Cardiac septum (tissue), 1 donor: Measurements from ENCODE around the gene LMOD3. TPM values are rescaled to one million over a fixed set of nuclear protein-coding genes. Genes with fewer than 3 reads are reported as not detected.

Experiments used
- DNase-seq: peaks from one replicate; pipeline ENCODE4 v3.0.0-alpha.2; 2020; ENCODE audit warnings: low spot score
- intact Hi-C: fragments of 100-400 bp; cut with DNase I; formaldehyde crosslinking; loops from one replicate; pipeline ENCODE4 v1.14.0; 2022
- total RNA-seq: library from RNA; stranded (reverse); fragmentation: NEBNext Ultra II Directional; extraction: Animal tissue kit (Norgen Biotek cat#: 25700); gene quantifications from one replicate; pipeline ENCODE4 v1.2.1, GENCODE V29; 2021
- donor health status: DM: no; HTN: no; CAD: no.

Gene LMOD3
- total RNA-seq, 1 donor from 2014 or later = 117 TPM

DNA sequence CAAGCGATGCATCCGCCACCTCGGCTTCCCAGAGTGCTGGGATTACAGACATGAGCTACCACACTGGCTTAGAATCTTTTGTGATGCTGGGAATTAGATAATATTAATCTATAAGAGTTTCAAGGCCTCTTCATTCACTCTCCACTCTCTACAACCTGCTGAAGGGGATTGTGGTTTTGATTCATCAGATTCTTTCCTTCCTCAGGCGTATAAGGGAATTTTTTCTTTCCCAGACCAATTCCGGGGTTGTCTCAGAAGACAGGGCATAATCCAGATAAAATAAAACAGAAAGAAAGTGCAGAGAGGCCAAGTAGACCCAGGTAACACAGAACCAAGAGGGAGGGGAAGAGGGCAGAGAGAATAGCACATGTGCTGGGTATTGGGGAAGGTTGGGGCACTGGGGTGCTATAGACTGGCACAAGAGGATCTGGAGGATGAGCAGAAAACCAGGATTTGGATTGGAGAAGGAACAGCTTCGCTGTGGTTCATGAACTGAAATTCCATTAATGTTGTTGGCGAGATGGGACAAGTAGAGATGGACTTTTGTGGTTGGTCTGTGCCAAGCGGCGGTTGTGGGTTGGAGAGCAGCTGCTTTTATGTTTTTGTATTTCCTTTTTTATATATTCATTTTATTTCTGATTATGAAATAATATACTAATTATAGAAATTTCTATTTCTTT, 24.8 kb downstream of the LMOD3 start:
- DNase-seq = no peak
- intact Hi-C loops = no loop called here

DNA sequence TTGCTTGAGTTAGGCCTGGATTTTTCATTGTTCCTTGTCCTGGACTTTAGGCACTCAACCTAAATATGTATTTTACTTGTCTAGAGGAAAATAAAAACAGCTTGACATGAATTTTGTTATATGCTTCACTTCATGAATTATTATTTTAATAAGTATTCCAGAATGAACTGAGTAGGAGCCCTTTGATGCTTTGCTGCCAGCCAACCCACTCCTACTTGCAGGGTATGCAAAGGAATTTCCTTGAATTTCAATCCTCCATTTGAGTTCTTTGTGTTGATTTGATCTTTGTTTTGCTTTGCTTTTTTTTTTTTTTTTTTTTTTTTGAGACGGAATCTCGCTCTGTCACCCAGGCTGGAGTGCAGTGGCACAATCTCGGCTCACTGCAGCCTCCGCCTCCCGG, 26.1 kb downstream of the LMOD3 start:
- DNase-seq = no peak
- intact Hi-C loops = no loop called here

DNA sequence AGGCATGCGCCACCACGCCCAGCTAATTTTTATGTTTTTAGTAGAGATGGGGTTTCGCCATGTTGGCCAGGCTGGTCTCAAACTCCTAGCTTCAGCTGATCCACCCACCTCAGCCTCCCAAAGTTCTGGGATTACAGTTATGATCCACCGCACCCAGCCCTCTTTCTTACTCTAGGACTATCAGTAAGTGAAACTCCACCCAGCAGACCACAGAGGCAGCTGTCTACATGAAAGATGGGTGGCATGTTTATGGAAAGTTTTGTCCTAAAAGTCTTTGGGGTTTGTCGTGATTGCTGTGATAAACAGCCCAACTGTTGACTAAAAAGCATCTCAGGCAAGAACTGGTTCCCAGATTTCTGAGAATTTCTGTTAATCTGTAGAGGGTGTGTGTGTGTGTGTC, 26.8 kb downstream of the LMOD3 start:
- no peak for DNase-seq
- intact Hi-C loops = no loop called here

- no peak for DNase-seq
- intact Hi-C loops = no loop called here
Observed at GRCh38 chr3:69094467-69095205, 27.8 kb downstream of the LMOD3 start.

DNA sequence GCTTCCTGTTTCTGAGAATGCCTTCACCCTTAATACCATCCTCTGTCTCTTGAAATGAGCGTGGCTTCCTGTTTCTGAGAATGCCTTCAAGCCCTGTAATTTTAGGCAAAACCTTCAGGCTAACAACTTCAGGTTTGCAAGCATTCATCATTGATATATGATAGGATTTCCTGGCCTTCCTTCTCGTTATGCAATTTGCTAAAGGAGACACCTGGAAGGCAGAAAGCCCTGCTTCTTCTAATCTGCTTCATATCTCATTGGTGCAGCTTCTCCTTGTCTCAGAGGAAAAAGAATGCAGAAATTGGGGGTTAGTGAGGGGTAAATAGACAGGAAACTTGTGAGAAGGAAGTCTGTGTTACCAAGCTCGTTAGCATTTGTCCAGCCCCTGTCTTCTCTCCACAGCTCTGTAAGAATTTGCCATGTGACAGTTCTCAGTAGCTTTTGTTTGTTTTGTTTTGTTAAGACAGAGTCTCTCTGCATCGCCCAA, 30.3 kb downstream of the LMOD3 start:
- intact Hi-C loops = no loop called here

DNA sequence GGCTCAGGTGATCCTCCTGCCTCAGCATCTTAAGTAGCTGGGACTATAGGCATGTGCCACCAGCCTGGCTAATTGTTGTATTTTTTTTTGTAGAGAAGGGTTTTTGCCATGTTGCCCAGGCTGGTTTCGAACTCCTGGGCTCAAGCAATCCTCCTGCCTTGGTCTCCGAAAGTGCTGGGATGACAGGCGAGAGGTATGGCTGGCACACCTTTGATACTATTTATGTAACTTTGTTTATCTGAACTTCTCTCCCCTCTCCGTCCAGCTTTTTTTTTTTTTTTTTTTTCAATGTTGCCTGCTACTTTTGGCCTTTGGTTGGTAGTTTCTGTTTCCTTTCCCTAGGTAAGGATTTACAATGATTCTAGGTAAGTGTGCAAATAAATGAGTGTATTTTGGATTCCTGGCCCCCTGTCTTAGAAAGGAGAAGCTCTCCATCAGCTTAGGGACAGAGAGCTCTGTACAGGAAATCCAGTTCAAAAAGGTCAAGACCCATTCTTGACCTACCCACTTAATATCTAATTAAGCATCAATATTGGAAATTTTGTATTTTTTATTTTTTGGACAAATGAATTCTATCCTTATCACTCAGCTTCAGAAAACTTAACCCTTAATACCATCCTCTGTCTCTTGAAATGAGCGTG, 30.9 kb downstream of the LMOD3 start:
- intact Hi-C loops = no loop called here
- DNase-seq = no peak

More for the DNA sequence above, 30.3 kb downstream of the LMOD3 start:
- DNase-seq = no peak

- intact Hi-C loops = no loop called here
Observed at GRCh38 chr3:69090021-69090420, 32.4 kb downstream of the LMOD3 start.

GRCh38 chr3:69088063-69088462, 34.3 kb downstream of the LMOD3 start:
- DNase-seq = no peak
- intact Hi-C loops = no loop called here

More at GRCh38 chr3:69090021-69090420, 32.4 kb downstream of the LMOD3 start:
- no peak for DNase-seq

DNA sequence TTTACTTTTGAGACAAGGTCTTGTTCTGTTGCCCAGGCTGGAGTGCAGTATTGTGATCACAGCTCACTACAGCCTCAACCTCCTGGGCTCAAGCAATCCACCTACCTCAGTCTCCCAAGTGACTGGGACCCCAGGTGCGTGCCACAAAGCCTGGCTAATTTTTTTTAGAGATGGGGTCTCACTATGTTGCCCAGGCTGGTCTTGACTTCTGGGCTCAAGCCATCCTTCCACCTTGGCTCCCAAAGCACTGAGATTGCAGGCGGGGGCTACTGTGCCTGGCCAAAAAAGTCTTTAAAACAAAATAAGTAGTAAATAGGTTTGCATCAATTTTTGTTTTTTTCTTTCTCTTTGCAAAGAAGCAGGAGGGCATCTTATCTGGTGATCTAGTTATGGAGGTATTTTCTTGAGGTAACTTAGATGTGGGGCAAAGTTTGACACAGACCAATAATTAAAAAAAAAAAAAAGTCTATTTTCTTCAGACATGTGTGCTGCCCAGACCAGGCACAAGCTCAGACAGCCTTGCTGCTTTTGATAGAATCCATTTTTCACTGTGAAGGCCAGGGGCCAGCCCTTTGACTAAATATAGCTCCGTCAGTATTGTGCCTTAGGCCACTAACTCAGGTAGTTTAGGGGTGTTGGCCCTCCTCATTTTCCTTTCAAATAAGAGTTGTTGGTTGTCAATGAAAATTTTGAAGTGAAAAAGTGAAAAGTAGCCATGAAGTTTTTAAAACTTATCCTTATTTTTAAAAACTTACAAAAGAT, 35.2 kb downstream of the LMOD3 start:
- no peak for DNase-seq
- intact Hi-C loops = no loop called here

GRCh38 chr3:69085833-69086722, 36.3 kb downstream of the LMOD3 start:
- intact Hi-C loops = loop anchor here (1.0 kb wide), 1 partner anchor 30 kb away; no protein-coding TSS in a partner anchor
- DNase-seq = peak; percentile 92

- intact Hi-C loops = no loop called here
- no peak for DNase-seq
Observed at GRCh38 chr3:69085168-69085832, 37.1 kb downstream of the LMOD3 start.

- intact Hi-C loops = loop anchor here (5.0 kb wide), 1 partner anchor 72 kb away; the partner anchor contains the start of gene EOGT
- DNase-seq = peak; percentile 98
Observed at GRCh38 chr3:69084326-69085167, 37.8 kb downstream of the LMOD3 start, which contains the start of gene ARL6IP5. Gene ARL6IP5 (plus strand): TSS chr3:69084937. CDS start chr3:69085048, 111 bp downstream.

- intact Hi-C loops = loop anchor here (5.0 kb wide), 1 partner anchor 71 kb away; the partner anchor contains the start of gene EOGT
Observed at GRCh38 chr3:69082805-69083204, 39.6 kb downstream of the LMOD3 start.

GRCh38 chr3:69082361-69082760, 40.0 kb downstream of the LMOD3 start:
- no peak for DNase-seq
- intact Hi-C loops = loop anchor here (5.0 kb wide), 1 partner anchor 70 kb away; the partner anchor contains the start of gene EOGT

More at GRCh38 chr3:69082805-69083204, 39.6 kb downstream of the LMOD3 start:
- DNase-seq = no peak

DNA sequence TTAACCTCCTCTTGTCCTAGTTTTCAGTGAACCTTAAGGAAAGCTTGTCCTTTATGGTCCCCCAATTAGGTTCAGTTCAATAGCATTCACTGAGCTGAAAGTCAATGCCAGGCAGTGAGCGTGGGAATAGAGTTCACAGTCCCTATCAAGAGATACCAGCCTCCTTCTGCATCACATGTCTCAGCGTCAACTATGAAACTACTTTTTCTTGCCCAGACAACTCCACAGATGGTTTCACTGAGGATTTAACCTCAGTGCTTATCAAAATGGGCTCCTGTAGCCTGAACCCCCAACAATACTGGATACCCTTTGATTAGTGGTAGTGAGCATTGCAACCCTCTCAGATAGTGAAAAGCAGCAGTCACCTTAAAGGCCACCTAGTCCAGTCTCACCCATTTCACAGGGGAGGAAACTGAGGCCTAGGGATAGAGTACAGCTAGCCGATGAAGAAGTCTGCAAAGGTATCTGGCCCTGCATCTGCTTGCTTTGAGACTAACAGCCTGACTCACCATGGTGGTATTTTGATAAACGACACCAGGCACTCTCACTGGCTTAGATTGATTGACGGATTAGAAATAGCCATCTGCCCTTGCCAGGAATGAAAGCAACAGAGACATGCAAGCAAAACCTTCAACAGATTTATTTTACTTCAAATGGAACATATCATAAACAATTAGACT, 40.7 kb downstream of the LMOD3 start:
- intact Hi-C loops = loop anchor here (5.0 kb wide), 1 partner anchor 69 kb away; the partner anchor contains the start of gene EOGT
- DNase-seq = no peak

DNA sequence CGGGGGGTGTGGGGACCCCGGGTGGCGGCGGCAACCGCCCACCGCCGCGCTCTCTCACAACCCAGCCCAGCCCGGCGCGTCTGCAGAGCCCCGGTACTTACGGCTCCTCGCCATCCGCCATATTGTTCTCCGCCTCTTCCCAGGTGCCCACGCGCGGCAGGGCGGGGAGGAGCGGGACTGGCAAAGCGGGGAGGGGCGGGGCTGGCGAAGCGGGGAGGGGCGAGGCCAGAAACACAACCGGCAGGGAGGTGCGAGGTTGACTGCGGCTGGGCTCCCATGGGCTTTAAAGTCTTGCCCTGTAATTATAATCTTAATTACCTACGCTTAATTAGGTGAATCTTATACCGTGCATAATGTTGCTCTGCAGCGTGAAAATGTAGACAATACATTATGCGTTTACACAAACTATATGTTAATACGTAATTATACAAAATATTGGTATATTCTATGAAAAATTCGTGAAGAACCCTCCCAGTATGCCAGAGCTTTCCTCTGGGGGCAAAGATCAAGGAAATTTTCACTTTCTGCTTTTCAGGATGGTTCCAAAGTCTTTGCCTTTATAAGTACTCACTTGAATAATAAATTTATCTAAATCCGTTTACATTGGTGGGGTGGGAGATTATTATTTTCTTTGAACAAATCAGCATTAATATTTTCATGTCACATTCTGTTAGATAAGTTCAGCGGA, 42.0 kb downstream of the LMOD3 start, which contains the start of gene UBA3:
Gene UBA3 (minus strand): TSS at position 133 of the 688 bp plus-strand sequence. CDS start 12 bp downstream, at position 121.
- peak; percentile 97 for DNase-seq
- intact Hi-C loops = loop anchor here (1.0 to 5.0 kb wide), 2 partner anchors 28 to 68 kb away; partner anchors contain the start of genes EOGT and TMF1
